WERI-Rb-1 (cell line): Measurements from ENCODE around the gene POLR1D.

Source experiments
- DNase-seq: peaks from one replicate; pipeline ENCODE4 v3.0.0-alpha.2; 2020
- H3K27ac ChIP-seq: fragments of 250-450 bp; sonication (Bioruptor Pico); 2 replicates; pipeline ENCODE4 v1.5.1; 2020; ENCODE audit warnings: mild to moderate bottlenecking, moderate library complexity
- H3K27me3 ChIP-seq: fragments of 250-450 bp; sonication (Bioruptor Pico); 2 replicates; pipeline ENCODE4 v1.5.1; 2021; ENCODE audit warnings: mild to moderate bottlenecking, low read depth, moderate library complexity; ENCODE audit not compliant: insufficient read depth, severe bottlenecking
- H3K36me3 ChIP-seq: fragments of 250-450 bp; sonication (Bioruptor Pico); 2 replicates; pipeline ENCODE4 v1.5.1; 2020; ENCODE audit warnings: mild to moderate bottlenecking, moderate library complexity
- H3K4me3 ChIP-seq: 2 replicates; pipeline ENCODE4 v1.5.1; 2011; ENCODE audit warnings: low read depth, mild to moderate bottlenecking, control low read depth, low read length
- H3K9me3 ChIP-seq: fragments of 250-450 bp; sonication (Bioruptor Pico); 2 replicates; pipeline ENCODE4 v1.5.1; 2021; ENCODE audit warnings: mild to moderate bottlenecking, moderate library complexity; ENCODE audit not compliant: severe bottlenecking
- TF ChIP-seq, protein P1 (sequence below): IDR thresholded peaks from 2 replicates; pipeline ENCODE4 v1.5.1; 2011; ENCODE audit warnings: low read depth, mild to moderate bottlenecking, control low read depth, inconsistent platforms, low read length

POLR1D gene

GRCh38 chr13:27583645-27584044 lies 38.0 kb upstream of the POLR1D start:
- no peaks in the 10 kb centered on the region for H3K27me3 ChIP-seq
- H3K27ac ChIP-seq: no peak overlapping the region
- H3K9me3 ChIP-seq: no peaks in the 10 kb centered on the region
- TF ChIP-seq, protein P1, sequence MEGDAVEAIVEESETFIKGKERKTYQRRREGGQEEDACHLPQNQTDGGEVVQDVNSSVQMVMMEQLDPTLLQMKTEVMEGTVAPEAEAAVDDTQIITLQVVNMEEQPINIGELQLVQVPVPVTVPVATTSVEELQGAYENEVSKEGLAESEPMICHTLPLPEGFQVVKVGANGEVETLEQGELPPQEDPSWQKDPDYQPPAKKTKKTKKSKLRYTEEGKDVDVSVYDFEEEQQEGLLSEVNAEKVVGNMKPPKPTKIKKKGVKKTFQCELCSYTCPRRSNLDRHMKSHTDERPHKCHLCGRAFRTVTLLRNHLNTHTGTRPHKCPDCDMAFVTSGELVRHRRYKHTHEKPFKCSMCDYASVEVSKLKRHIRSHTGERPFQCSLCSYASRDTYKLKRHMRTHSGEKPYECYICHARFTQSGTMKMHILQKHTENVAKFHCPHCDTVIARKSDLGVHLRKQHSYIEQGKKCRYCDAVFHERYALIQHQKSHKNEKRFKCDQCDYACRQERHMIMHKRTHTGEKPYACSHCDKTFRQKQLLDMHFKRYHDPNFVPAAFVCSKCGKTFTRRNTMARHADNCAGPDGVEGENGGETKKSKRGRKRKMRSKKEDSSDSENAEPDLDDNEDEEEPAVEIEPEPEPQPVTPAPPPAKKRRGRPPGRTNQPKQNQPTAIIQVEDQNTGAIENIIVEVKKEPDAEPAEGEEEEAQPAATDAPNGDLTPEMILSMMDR: no peak
- H3K36me3 ChIP-seq: no peaks in the 10 kb centered on the region; the same call in none of the 2 replicates
- H3K4me3 ChIP-seq: no peak overlapping the region
- no peak for DNase-seq

GRCh38 chr13:27587095-27587746 lies 34.5 kb upstream of the POLR1D start:
- TF ChIP-seq, protein P1: no peak
- H3K9me3 ChIP-seq: no peaks in the 10 kb centered on the region
- H3K27ac ChIP-seq: no peak overlapping the region
- no peaks in the 10 kb centered on the region for H3K27me3 ChIP-seq
- no peak for DNase-seq
- no peaks in the 10 kb centered on the region for H3K36me3 ChIP-seq
- no peak overlapping the region for H3K4me3 ChIP-seq

DNA sequence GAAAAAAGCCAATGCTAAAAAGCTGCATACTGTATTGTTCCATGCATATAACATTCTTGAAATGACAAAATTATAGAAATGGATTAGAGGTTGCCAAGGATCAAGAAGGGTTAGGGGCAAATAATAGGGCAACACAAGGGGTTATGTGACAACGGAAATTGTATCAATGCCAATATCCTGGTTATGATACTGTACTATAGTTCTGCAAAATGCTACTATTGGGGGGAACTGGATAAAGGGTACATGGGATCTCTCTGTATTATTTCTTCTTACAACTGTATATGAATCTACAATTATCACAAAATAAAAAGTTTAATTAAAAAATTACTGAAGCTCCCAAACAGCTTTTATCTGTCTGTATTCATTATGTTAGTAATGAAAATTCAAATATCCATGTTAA lies 33.3 kb upstream of the POLR1D start:
- TF ChIP-seq, protein P1: no peak
- DNase-seq: no peak
- H3K36me3 ChIP-seq: no peaks in the 10 kb centered on the region
- no peak overlapping the region for H3K4me3 ChIP-seq
- H3K27me3 ChIP-seq: no peaks in the 10 kb centered on the region
- H3K9me3 ChIP-seq: no peaks in the 10 kb centered on the region
- H3K27ac ChIP-seq: no peak overlapping the region

- no peak for DNase-seq
- H3K27ac ChIP-seq: no peak overlapping the region
- no peak overlapping the region for H3K4me3 ChIP-seq
- H3K27me3 ChIP-seq: no peaks in the 10 kb centered on the region
- TF ChIP-seq, protein P1: no peak
- no peaks in the 10 kb centered on the region for H3K36me3 ChIP-seq
- no peaks in the 10 kb centered on the region for H3K9me3 ChIP-seq
These were observed 28.8 kb upstream of the POLR1D start for GRCh38 chr13:27592865-27593264.

GRCh38 chr13:27593267-27593666 lies 28.4 kb upstream of the POLR1D start:
- Histone ChIP-seq H3K27me3 (no peaks in the 10 kb centered on the region), H3K9me3 (no peaks in the 10 kb centered on the region), H3K36me3 (no peaks in the 10 kb centered on the region), H3K27ac (no peak overlapping the region), H3K4me3 (no peak overlapping the region)
- no peak for DNase-seq
- TF ChIP-seq, protein P1: no peak
